NOMO-1 treated with dmso at 0.1 percent for 144 hours (cell line): ENCODE results near the gene IFT172.
A peak's percentile ranks its signal among the peaks of the same experiment; 100 is the strongest.
"Not testable (repeated sequence)": the region's sequence is repeated elsewhere in the genome, so short reads cannot be mapped to it uniquely, and the experiment has no call there.

Source experiments
- DNase-seq: peaks from one replicate; lab custom pipeline; 2025; ENCODE audit not compliant: unreplicated experiment; lab: John Stamatoyannopoulos, UW

IFT172 gene

DNA sequence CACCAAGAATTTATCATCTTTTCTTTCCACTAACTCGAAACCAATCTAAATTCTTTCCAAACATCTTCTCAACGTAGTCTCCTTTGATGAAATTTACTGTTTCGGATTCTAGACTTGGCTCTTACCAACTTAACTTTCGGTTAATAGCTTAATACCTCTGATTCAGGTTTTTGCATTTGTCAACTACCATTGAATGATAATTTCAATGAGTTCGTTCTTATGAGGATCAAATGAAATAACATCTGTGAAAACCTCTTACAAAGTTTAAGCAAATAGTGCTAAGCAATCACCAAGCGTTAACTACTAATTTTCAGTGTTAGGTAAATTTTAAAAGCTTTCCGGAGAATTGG is 61.7 kb downstream of the IFT172 start:
- DNase-seq, result no peak

DNA sequence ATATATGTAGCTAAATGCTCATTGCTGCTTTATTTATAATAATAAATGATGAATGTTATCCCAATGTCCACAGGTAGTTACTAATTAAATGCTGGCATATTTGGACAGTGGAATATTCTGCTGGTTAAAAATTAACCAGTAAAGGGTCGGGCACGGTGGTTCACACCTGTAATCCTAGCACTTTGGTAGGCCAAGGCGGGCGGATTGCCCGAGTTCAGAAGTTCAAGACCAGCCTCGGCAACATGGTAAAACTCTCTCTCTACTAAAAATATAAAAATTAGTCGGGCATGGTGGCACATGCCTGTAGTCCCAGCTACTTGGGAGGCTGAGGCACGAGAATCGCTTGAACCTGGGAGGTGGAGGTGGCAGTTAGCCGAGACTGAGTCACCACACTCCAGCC is 64.5 kb downstream of the IFT172 start:
- not testable (repeated sequence) for DNase-seq

GRCh38 chr2:27422958-27423357 is 66.6 kb downstream of the IFT172 start:
- DNase-seq, result no peak

DNA sequence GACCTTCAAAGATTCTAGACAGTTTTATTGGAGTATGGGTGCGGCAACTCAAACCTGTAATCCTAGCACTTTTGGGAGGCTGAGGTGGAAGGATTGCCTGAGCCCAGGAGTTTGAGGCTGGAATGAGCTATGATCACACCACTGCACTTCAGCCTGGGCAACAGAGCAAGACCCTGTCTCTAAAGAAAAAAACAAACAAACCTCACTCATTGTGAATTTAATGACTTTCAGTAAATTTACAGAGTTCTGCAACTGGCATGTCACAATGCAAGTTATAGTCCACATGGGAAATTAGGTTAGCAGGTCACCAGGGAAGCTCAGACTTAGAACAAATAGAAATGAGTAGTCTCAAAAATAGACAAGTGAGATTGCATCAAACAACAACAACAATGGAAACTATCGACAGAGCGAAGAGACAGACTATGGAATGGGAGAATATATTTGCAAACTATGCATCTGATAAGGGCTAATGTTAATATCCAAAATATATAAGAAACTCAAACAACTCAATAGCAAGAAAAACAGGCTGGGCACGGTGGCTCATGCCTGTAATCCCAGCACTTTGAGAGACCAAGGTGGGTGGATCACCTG is 67.8 kb downstream of the IFT172 start:
- DNase-seq, result no peak

DNA sequence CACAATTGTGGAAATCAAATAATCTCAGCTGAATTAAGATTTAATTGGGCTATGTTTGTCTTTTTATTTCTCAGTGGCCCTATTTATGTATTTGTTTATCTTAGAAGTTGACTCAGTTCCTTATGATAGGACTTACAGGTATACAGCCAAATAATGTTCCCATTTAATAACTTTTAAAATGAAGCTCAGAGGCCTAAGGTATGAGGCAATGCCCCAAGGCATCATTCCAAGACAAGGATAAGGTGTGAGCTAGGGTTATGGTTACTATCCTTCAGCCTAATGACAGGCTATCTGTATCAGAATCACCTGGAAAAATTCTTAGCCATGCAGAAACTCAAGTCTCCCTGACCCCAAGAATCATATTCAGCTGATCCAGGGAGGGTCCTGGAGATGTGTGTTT is 68.5 kb downstream of the IFT172 start:
- no peak for DNase-seq

- DNase-seq, result no peak
Measured at GRCh38 chr2:27416151-27416550, 73.4 kb downstream of the IFT172 start.

- no peak for DNase-seq
Measured at GRCh38 chr2:27412419-27413152, 77.0 kb downstream of the IFT172 start.

- peak; percentile 94 for DNase-seq
Measured at GRCh38 chr2:27409321-27410073, 80.0 kb downstream of the IFT172 start, which contains the start of gene PPM1G. Gene PPM1G, minus strand, starts transcription at chr2:27409591. Its CDS starts 169 bp downstream, at chr2:27409422.

GRCh38 chr2:27408601-27409320 is 80.8 kb downstream of the IFT172 start:
- no peak for DNase-seq

DNA sequence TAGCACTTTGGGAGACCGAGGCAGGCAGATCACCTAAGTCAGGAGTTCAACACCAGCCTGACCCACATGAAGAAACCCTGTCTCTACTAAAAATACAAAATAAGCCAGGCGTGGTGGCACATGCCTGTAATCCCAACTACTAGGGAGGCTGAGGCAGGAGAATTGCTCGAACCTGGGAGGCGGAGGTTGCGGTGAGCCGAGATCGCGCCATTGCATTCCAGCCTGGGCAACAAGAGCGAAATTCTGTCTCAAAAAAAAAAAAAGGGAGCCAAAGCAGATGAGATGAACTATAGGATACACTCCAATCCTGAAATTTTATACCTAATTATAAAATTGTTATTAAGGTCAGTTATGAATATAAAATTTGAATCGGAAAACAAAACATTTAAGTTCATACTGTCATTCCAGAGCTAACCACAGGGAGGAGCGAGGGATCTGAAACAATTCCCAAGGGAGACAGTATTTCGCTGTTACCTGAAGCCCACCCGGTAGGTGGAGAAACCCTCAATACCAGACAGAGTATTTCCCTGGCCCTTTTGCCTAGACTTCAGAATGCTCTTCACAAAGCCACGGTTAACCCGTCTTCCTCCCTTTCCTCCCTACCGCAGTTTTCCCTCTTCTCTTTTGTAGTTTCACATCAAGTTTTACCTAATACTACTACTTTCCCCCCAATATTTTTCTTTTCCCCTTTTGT is 81.6 kb downstream of the IFT172 start:
- no peak for DNase-seq

DNA sequence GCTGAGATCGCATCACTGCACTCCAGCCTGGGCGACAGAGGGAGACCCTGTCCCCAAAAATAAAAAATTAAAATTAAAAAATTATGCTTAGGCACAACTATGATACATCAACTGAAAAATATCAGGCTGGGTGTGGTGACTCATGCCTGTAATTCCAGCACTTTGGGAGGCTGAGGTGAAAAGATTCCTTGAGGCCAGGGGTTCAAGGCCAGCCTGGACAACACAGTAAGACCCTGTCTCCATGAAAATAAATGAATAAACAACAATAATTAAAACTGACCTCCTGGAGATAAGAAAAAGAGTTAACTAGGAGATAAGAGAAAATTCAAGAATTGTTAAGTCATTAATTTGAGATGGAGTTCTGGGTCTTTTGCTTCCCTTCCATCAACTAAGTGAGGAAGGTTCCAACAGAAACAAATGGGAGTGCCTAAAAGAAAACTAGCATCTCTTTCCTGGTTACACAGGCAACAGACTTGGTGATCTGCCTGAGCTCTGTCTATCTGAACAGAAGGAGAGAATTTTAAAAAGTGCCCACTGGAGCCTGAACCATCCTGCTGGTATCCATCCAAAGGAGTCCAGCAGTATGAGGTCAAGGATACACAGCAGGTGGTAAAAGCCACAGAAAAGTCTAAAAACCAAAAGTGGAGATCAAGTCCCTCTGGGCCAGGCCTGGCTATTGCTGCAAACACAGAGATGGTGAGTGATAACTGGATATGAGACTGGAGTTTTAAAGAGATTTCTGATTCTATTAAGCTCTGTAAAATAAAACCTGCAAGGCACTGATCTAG is 89.0 kb downstream of the IFT172 start:
- DNase-seq, result no peak

GRCh38 chr2:27398962-27399361 is 90.6 kb downstream of the IFT172 start:
- DNase-seq, result no peak
